Endothelial cell of umbilical vein (primary cell): ENCODE data around the gene YAP1. TPM values are rescaled to one million over a fixed set of nuclear protein-coding genes. Genes with fewer than 3 reads are reported as not detected.

Source experiments
- BruUV-seq: library from RNA; stranded (reverse); fragments of 400-500 nt; replicated peaks from 2 replicates; lab custom pipeline; 2021; lab: Mats Ljungman, UMichigan
- CTCF ChIA-PET: fragments of 300-600, 350-600 bp; sonication (Branson Sonifier 250); formaldehyde crosslinking; loops from one replicate; lab custom pipeline; 2021; ENCODE audit warnings: antibody characterized with exemption, inconsistent platforms; lab: Charles Lee
- POLR2A ChIA-PET: fragments of 300-600, 350-600 bp; sonication (Branson Sonifier 250); formaldehyde crosslinking; loops from one replicate; lab custom pipeline; 2021; ENCODE audit warnings: antibody characterized with exemption, inconsistent platforms; lab: Charles Lee
- DNase-seq: peaks from one replicate; pipeline ENCODE4 v3.0.0-alpha.2; 2011; ENCODE audit warnings: low read depth, low spot score
- FAIRE-seq: peaks from 2 replicates; lab custom pipeline; 2011; peaks lifted over from hg19 to GRCh38; lab: Jason Lieb, UNC
- H2AFZ ChIP-seq: 2 replicates; pipeline ENCODE4 v1.6.0; 2012; ENCODE audit warnings: low read depth, low read length, control low read depth, inconsistent platforms
- H3K27ac ChIP-seq: 2 replicates; pipeline ENCODE4 v1.5.1; 2011; ENCODE audit warnings: low read depth, mild to moderate bottlenecking, control low read depth, low read length, moderate library complexity; ENCODE audit not compliant: insufficient read depth
- H3K27me3 ChIP-seq, 2 experiments: 2 replicates each; pipeline versions ENCODE4 v1.6.0 to v1.6.1; 2011; ENCODE audit warnings: low read length in 2 of 2, mixed read lengths in 1 of 2; ENCODE audit not compliant: control insufficient read depth in 2 of 2, insufficient read depth in 2 of 2
- H3K36me3 ChIP-seq, 2 experiments: 2 replicates in 1 of 2; 3 replicates in 1 of 2; pipeline ENCODE4 v1.5.1; 2011; ENCODE audit warnings: low read length in 2 of 2, mild to moderate bottlenecking in 1 of 2, moderate library complexity in 1 of 2; ENCODE audit not compliant: control insufficient read depth in 2 of 2, insufficient read depth in 2 of 2; ENCODE audit errors: extremely low read depth in 1 of 2
- H3K4me1 ChIP-seq: 3 replicates; pipeline ENCODE4 v1.5.1; 2011; ENCODE audit warnings: mild to moderate bottlenecking, low read length; ENCODE audit not compliant: control insufficient read depth, insufficient read depth; ENCODE audit errors: extremely low read depth
- H3K4me2 ChIP-seq: 2 replicates; pipeline ENCODE4 v1.6.1; 2011; ENCODE audit warnings: low read length, control low read depth, mixed read lengths; ENCODE audit not compliant: insufficient read depth
- H3K4me3 ChIP-seq, 3 experiments: fragments of 200-600 bp in 1 of 3; sonication (generic), shearing (Covaris generic) in 1 of 3; replicated peaks in 1 of 3; 2 replicates each; pipeline ENCODE4 v1.5.1; 2011 to 2016; ENCODE audit warnings: control low read depth in 3 of 3, low read length in 3 of 3, mild to moderate bottlenecking in 2 of 3, inconsistent platforms in 1 of 3, low read depth in 1 of 3, moderate library complexity in 1 of 3; ENCODE audit not compliant: insufficient read depth in 1 of 3
- H3K79me2 ChIP-seq: 2 replicates; pipeline ENCODE4 v1.6.0; 2012; ENCODE audit warnings: low read length, inconsistent platforms; ENCODE audit not compliant: control insufficient read depth, insufficient read depth
- H3K9ac ChIP-seq: replicated peaks from 2 replicates; pipeline ENCODE3; 2011; ENCODE audit warnings: low read length, control low read depth; ENCODE audit not compliant: insufficient read depth; ENCODE audit errors: extremely low read depth
- H3K9me1 ChIP-seq: replicated peaks from 3 replicates; pipeline ENCODE4 v1.6.0; 2011; ENCODE audit warnings: mild to moderate bottlenecking, low read length; ENCODE audit not compliant: control insufficient read depth, insufficient read depth; ENCODE audit errors: extremely low read depth
- H3K9me3 ChIP-seq: replicated peaks from 2 replicates; pipeline ENCODE4 v1.5.1; 2012; ENCODE audit warnings: low read length, inconsistent platforms; ENCODE audit not compliant: control insufficient read depth, insufficient read depth
- H4K20me1 ChIP-seq: replicated peaks from 2 replicates; pipeline ENCODE3; 2011; ENCODE audit warnings: mild to moderate bottlenecking, low read length; ENCODE audit not compliant: control insufficient read depth, insufficient read depth; ENCODE audit errors: extremely low read depth
- EZH2 ChIP-seq: IDR thresholded peaks from 2 replicates; pipeline ENCODE4 v1.6.1; 2012; ENCODE audit warnings: borderline replicate concordance, low read depth, mild to moderate bottlenecking, moderate library complexity, low read length, inconsistent platforms; ENCODE audit not compliant: severe bottlenecking
- FOS ChIP-seq: IDR thresholded peaks from 2 replicates; pipeline ENCODE4 v1.6.1; 2011; ENCODE audit warnings: mild to moderate bottlenecking, low read length, moderate library complexity, borderline replicate concordance; ENCODE audit not compliant: insufficient read depth
- GATA2 ChIP-seq: IDR thresholded peaks from 2 replicates; pipeline ENCODE4 v1.7.0; 2011; ENCODE audit warnings: low read depth, mild to moderate bottlenecking, moderate library complexity, mixed read lengths, low read length; ENCODE audit not compliant: insufficient read length, insufficient read depth
- JUN ChIP-seq: IDR thresholded peaks from 2 replicates; pipeline ENCODE4 v1.6.1; 2011; ENCODE audit warnings: borderline replicate concordance, low read depth; ENCODE audit not compliant: insufficient read length, insufficient read depth
- MAX ChIP-seq: IDR thresholded peaks from 2 replicates; pipeline ENCODE4 v1.6.1; 2011; ENCODE audit not compliant: insufficient read depth, insufficient read length
- MYC ChIP-seq: IDR thresholded peaks from one replicate; pipeline ENCODE4 v1.6.1; 2011; ENCODE audit warnings: mild to moderate bottlenecking, low read depth, low read length
- POLR2A ChIP-seq: IDR thresholded peaks from 2 replicates; pipeline ENCODE4 v1.6.1; 2012; ENCODE audit warnings: low read depth, mild to moderate bottlenecking, control low read depth, low read length
- POLR2AphosphoS5 ChIP-seq: IDR thresholded peaks from 2 replicates; pipeline ENCODE4 v1.6.1; 2012; ENCODE audit warnings: low read depth, mild to moderate bottlenecking, control low read depth, low read length, moderate library complexity; ENCODE audit not compliant: insufficient read depth
- dilution Hi-C: fragments of 300-500 bp; cut with MboI; formaldehyde crosslinking; loops from one replicate; pipeline ENCODE4 v1.15.0; 2019; ENCODE audit warnings: low sequenced_read_pairs; ENCODE audit not compliant: extremely low pct_ligation_motif_present
- intact Hi-C: fragments of 100-400 bp; cut with micrococcal nuclease; formaldehyde crosslinking; loops from one replicate; pipeline ENCODE4 v1.10.0; 2022
- polyA plus RNA-seq, 4 experiments: library from polyadenylated mRNA; depleted of rRNA in 3 of 4; stranded (reverse) in 3 of 4; unstranded in 1 of 4; fragments of >200 nt; gene quantifications; 2 replicates each; pipeline versions ENCODE4 v1.2.1 to v1.2.3, GENCODE V29; 2011 to 2012; ENCODE audit warnings: missing spikeins in 1 of 4
- total RNA-seq: library from RNA; stranded (reverse); gene quantifications from 2 replicates; pipeline ENCODE4 v1.2.3, GENCODE V29; 2021
- TF ChIP-seq, protein P1 (sequence below), 2 donors: IDR thresholded peaks; 1 replicate in 1 of 2; 2 replicates in 1 of 2; pipeline ENCODE4 v1.5.1; 2011; ENCODE audit warnings: low read length in 2 of 2, mild to moderate bottlenecking in 2 of 2, moderate library complexity in 2 of 2, control low read depth in 1 of 2, inconsistent platforms in 1 of 2, low read depth in 1 of 2; ENCODE audit not compliant: insufficient read depth in 1 of 2; ENCODE audit errors: extremely low read depth in 1 of 2

Gene YAP1
- total and polyA plus RNA-seq, 2 donors (not counting 3 experiments of a cell fraction or from before 2014, with no cell fraction given), result 32.6 to 48.9 TPM

DNA sequence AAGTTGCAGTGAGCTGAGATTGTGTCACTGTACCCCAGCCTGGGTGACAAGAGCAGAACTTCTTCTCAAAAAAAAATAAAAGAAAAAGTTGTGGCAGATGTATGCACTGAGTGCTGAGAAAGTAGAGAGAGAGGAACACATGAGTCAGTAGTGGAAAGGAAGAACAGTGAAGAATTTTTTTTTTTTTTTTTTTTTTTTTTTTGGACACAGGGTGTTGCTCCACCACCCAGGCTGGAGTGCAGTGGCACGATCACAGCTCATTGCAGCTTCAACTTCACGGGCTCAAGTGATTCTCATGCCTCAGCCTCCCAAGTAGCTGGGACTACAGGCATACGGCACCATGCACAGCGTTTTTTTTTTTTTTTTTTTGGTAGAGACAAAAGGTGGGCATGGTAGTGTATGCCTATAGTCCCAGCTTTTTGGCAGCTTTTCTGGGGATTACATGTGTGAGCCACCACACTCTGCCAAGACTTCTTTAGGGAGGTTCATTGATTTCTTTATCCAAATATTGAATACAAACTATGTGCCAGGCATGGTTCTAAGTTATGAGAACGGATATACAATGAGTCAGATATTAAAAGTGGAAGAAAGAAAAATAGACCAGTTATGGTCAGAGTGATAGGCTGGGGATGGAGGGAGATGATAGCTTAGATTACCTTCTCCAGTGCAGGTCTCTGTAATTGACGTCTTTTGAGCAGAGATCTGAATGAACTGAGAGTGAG, 62.0 kb downstream of the YAP1 start:
- peaks cover 22% of the 10 kb centered on the region for H3K4me1 ChIP-seq
- no peaks in the 10 kb centered on the region for H4K20me1 ChIP-seq
- ChIA-PET POLR2A (interaction anchor here (0.6 kb wide), 1 partner anchor 21 kb away, joined by 5 read pairs; no protein-coding TSS in a partner anchor), CTCF (interaction anchor here (0.9 to 3.5 kb wide), 6 partner anchors 11 to 292 kb away, joined by 3 to 10 read pairs (median 6); no protein-coding TSS in a partner anchor)
- H3K79me2 ChIP-seq, result no peaks in the 10 kb centered on the region
- H3K27ac ChIP-seq, result peak overlapping the region; percentile 44
- H2AFZ ChIP-seq, result no peak overlapping the region
- TF ChIP-seq MYC (no peak), GATA2 (peak; percentile 80), FOS (peak; percentile 6)
- H3K9me1 ChIP-seq, result no peaks in the 10 kb centered on the region
- intact Hi-C loops, result loop anchor here (1.0 to 2.0 kb wide), 2 partner anchors 55 to 60 kb away; no protein-coding TSS in a partner anchor
- no peak overlapping the region for H3K9ac ChIP-seq
- dilution Hi-C loops, result no loop called here
- peak overlapping the region; percentile 29 for H3K4me2 ChIP-seq
- no TSS peak for BruUV-seq
- DNase-seq (peak; percentile 43), FAIRE-seq (peak; percentile 42)
- no peaks in the 10 kb centered on the region for H3K36me3 ChIP-seq
- no peaks in the 10 kb centered on the region for H3K27me3 ChIP-seq
- H3K9me3 ChIP-seq, result no peaks in the 10 kb centered on the region
- no peak overlapping the region for H3K4me3 ChIP-seq

DNA sequence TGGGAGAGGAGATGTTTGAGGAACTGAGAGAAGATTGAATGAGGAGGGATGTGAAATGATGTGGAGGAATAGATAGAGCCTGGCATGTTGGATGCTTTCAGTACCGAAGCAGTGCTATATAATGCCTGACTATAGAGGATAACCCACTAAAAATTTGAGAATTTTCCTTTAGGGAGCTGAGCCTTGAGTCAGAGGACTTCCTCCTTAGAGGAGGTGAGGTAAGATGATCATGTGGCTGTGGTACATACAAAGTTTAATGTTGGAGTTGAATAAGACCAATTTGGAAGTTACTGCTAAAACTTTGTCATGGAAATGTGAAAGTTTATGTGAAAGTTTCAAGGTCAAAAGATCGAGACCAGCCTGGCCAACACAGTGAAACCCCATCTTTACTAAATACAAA, 66.9 kb downstream of the YAP1 start:
- Histone ChIP-seq H3K9me1 (no peaks in the 10 kb centered on the region), H4K20me1 (no peaks in the 10 kb centered on the region), H3K27me3 (no peaks in the 10 kb centered on the region), H3K27ac (no peak overlapping the region), H3K9me3 (no peaks in the 10 kb centered on the region), H3K4me3 (no peak overlapping the region), H3K79me2 (no peaks in the 10 kb centered on the region), H3K36me3 (no peaks in the 10 kb centered on the region), H3K9ac (no peak overlapping the region), H3K4me1 (peaks cover 20% of the 10 kb centered on the region), H3K4me2 (no peak overlapping the region), H2AFZ (no peak overlapping the region)
- FAIRE-seq (no peak), DNase-seq (no peak)
- intact Hi-C loops (no loop called here), dilution Hi-C loops (no loop called here)
- ChIA-PET CTCF (interaction anchor here (1.5 to 2.3 kb wide), 2 partner anchors 10 to 117 kb away, joined by 5 to 9 read pairs; no protein-coding TSS in a partner anchor), POLR2A (no interaction called here)
- no peak for TF ChIP-seq EZH2
- no peak for TF ChIP-seq GATA2
- TF ChIP-seq POLR2A, result no peak
- TF ChIP-seq, protein P1, sequence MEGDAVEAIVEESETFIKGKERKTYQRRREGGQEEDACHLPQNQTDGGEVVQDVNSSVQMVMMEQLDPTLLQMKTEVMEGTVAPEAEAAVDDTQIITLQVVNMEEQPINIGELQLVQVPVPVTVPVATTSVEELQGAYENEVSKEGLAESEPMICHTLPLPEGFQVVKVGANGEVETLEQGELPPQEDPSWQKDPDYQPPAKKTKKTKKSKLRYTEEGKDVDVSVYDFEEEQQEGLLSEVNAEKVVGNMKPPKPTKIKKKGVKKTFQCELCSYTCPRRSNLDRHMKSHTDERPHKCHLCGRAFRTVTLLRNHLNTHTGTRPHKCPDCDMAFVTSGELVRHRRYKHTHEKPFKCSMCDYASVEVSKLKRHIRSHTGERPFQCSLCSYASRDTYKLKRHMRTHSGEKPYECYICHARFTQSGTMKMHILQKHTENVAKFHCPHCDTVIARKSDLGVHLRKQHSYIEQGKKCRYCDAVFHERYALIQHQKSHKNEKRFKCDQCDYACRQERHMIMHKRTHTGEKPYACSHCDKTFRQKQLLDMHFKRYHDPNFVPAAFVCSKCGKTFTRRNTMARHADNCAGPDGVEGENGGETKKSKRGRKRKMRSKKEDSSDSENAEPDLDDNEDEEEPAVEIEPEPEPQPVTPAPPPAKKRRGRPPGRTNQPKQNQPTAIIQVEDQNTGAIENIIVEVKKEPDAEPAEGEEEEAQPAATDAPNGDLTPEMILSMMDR (IDR thresholded peaks at IDR 0.05; ENCODE audit: extremely low read depth in 1 of 2, insufficient read depth in 1 of 2, low read depth in 1 of 2, low read length in 2 of 2), result no peak
- TF ChIP-seq POLR2AphosphoS5, result no peak
- no peak for TF ChIP-seq MYC
- TF ChIP-seq FOS, result no peak
- TF ChIP-seq MAX, result no peak
- TF ChIP-seq JUN, result no peak
- BruUV-seq, result no TSS peak
